HepG2 (cell line): Measurements from ENCODE around the gene DCUN1D2. TPM values are rescaled to one million over a fixed set of nuclear protein-coding genes. Genes with fewer than 3 reads are reported as not detected.

Source experiments
- FOXA3 ChIP-seq: IDR thresholded peaks from 2 replicates; pipeline ENCODE4 v1.6.1; 2016; ENCODE audit warnings: missing genetic modification reagents, missing compliant biosample characterization
- HBP1 ChIP-seq: IDR thresholded peaks from 2 replicates; pipeline ENCODE4 v1.6.1; 2016; ENCODE audit warnings: low read depth, control low read depth
- MEIS1 ChIP-seq: sonication (generic); formaldehyde crosslinking; IDR thresholded peaks from 2 replicates; pipeline ENCODE4 v1.9.0; 2021; ENCODE audit warnings: mild to moderate bottlenecking, missing genetic modification reagents, moderate library complexity, borderline replicate concordance
- MNT ChIP-seq: fragments of 450-650 bp; IDR thresholded peaks from 2 replicates; pipeline ENCODE4 v1.6.1; 2016
- NFKB2 ChIP-seq: sonication (generic); formaldehyde crosslinking; IDR thresholded peaks from 2 replicates; pipeline ENCODE4 v1.4.0; 2020; ENCODE audit warnings: missing genetic modification reagents, borderline replicate concordance
- SIN3B ChIP-seq: fragments of 150-350 bp; IDR thresholded peaks from 2 replicates; pipeline ENCODE4 v1.6.1; 2014; ENCODE audit warnings: low read length
- TEF ChIP-seq: sonication (generic); formaldehyde crosslinking; IDR thresholded peaks from 2 replicates; pipeline ENCODE4 v1.5.0; 2020; ENCODE audit warnings: missing genetic modification reagents
- TRAFD1 ChIP-seq: sonication (generic); formaldehyde crosslinking; IDR thresholded peaks from 2 replicates; pipeline ENCODE4 v1.5.1; 2020; ENCODE audit warnings: missing genetic modification reagents, mild to moderate bottlenecking, borderline replicate concordance
- ZFP1 ChIP-seq: IDR thresholded peaks from 2 replicates; pipeline ENCODE4 v1.6.1; 2016
- ZNF260 ChIP-seq: sonication (generic); formaldehyde crosslinking; IDR thresholded peaks from 2 replicates; pipeline ENCODE4 v1.4.0; 2020; ENCODE audit warnings: missing genetic modification reagents, low read depth, mild to moderate bottlenecking, borderline replicate concordance
- ZNF264 ChIP-seq: sonication (generic); formaldehyde crosslinking; IDR thresholded peaks from 2 replicates; pipeline ENCODE4 v1.4.0; 2020; ENCODE audit warnings: missing genetic modification reagents
- ZNF687 ChIP-seq: sonication (generic); formaldehyde crosslinking; IDR thresholded peaks from 2 replicates; pipeline ENCODE4 v1.5.1; 2020; ENCODE audit warnings: mild to moderate bottlenecking, missing genetic modification reagents, moderate library complexity
- ZNF772 ChIP-seq: sonication (generic); formaldehyde crosslinking; IDR thresholded peaks from 2 replicates; pipeline ENCODE4 v1.5.0; 2020; ENCODE audit warnings: mild to moderate bottlenecking, missing genetic modification reagents
- polyA plus RNA-seq, 8 experiments: library from polyadenylated mRNA; depleted of rRNA in 3 of 8; stranded (reverse) in 7 of 8; unstranded in 1 of 8; fragments of >200 nt; fragmentation: Illumina TruSeq in 4 of 8; extraction: Trizol in 4 of 8; gene quantifications; 2 replicates each; pipeline versions ENCODE4 v1.2.1 to v1.2.3, GENCODE V29; 2011 to 2016; ENCODE audit warnings: low read depth in 4 of 8, missing spikeins in 1 of 8, mixed read lengths in 1 of 8; ENCODE audit not compliant: insufficient read depth in 1 of 8
- total RNA-seq, 5 experiments: library from RNA; depleted of rRNA; stranded (reverse); fragments of >200 nt; fragmentation: Illumina TruSeq; extraction: Trizol; gene quantifications; 2 replicates each; pipeline ENCODE4 v1.2.3, GENCODE V29; 2016; ENCODE audit warnings: low read depth in 1 of 5
- TF ChIP-seq, protein P1 (sequence below): IDR thresholded peaks from 2 replicates; pipeline ENCODE4 v1.6.1; 2016; ENCODE audit warnings: control low read depth
- TF ChIP-seq, protein P2 (sequence below): sonication (generic); formaldehyde crosslinking; IDR thresholded peaks from 2 replicates; pipeline ENCODE4 v1.5.0; 2020; ENCODE audit warnings: mild to moderate bottlenecking, low read depth, missing genetic modification reagents, borderline replicate concordance
- TF ChIP-seq, protein P3 (sequence below): sonication (generic); formaldehyde crosslinking; IDR thresholded peaks from 2 replicates; pipeline ENCODE4 v1.4.0; 2020; ENCODE audit warnings: missing genetic modification reagents

The DCUN1D2 gene
- total and polyA plus RNA-seq, 2 of the 13 experiments (the other 11 are each of a cell fraction or from before 2014, with no cell fraction given): 9.1 to 9.6 TPM

DNA sequence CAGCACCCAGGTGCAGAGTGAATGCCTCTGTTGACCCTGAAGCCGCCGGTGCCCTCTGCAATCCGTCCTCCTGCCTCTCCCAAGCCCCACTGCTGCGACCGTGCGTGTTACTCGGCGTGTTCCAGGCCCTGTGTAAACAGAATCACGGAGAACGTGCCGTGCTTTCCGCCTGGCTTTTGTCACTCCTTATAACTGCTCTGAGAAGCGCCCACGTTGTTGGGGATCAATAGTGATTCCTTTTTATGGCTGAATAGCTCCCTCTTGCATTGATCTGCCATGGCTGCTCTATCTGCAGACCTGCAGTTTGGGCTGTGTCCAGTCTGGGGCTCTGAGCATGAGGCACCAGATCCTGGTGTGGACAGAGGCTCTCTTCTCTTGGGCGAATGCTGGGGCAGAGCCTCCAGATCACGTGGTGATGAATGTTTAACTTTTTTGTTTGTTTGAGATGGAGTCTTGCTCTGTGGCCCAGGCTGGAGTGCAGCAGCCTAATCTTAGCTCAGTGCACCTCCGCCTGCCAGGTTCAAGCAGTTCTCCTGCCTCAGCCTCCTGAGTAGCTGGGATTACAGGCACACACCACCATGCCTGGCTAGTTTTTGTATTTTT is 53.0 kb downstream of the DCUN1D2 start (continued):
- TF ChIP-seq TRAFD1 (CRISPR knock-in tag) (peak; percentile 81; the same call in 1 of the 2 replicates), NFKB2 (peak; percentile 59; the same call in 1 of the 2 replicates), ZNF687 (peak; percentile 77), ZNF264 (CRISPR knock-in tag) (peak; percentile 38; the same call in 1 of the 2 replicates), FOXA3 (CRISPR knock-in tag) (peak; percentile 66), ZFP1 (0 out of 2 replicates have a peak, but pooled peaks have one; percentile 57), ZNF772 (CRISPR knock-in tag) (no peak), ZNF260 (no peak), SIN3B (no peak), HBP1 (CRISPR knock-in tag) (0 out of 2 replicates have a peak, but pooled peaks have one; percentile 43), MEIS1 (CRISPR knock-in tag) (no peak), MNT (0 out of 2 replicates have a peak, but pooled peaks have one; percentile 16), TEF (CRISPR knock-in tag) (no peak)
- TF ChIP-seq, protein P1, sequence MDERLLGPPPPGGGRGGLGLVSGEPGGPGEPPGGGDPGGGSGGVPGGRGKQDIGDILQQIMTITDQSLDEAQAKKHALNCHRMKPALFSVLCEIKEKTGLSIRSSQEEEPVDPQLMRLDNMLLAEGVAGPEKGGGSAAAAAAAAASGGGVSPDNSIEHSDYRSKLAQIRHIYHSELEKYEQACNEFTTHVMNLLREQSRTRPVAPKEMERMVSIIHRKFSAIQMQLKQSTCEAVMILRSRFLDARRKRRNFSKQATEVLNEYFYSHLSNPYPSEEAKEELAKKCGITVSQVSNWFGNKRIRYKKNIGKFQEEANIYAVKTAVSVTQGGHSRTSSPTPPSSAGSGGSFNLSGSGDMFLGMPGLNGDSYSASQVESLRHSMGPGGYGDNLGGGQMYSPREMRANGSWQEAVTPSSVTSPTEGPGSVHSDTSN (CRISPR knock-in tag): no peak
- TF ChIP-seq, protein P2, sequence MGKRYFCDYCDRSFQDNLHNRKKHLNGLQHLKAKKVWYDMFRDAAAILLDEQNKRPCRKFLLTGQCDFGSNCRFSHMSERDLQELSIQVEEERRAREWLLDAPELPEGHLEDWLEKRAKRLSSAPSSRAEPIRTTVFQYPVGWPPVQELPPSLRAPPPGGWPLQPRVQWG (CRISPR knock-in tag): no peak
- TF ChIP-seq, protein P3, sequence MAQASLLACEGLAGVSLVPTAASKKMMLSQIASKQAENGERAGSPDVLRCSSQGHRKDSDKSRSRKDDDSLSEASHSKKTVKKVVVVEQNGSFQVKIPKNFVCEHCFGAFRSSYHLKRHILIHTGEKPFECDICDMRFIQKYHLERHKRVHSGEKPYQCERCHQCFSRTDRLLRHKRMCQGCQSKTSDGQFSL (CRISPR knock-in tag): no peak
